HG03139 (cell line): ENCODE measurements around the gene MT1B.
"Not testable (repeated sequence)": the region's sequence is repeated elsewhere in the genome, so short reads cannot be mapped to it uniquely, and the experiment has no call there.

Experiments used
- ATAC-seq: cut with Tn5 transposase; IDR thresholded peaks from one replicate; pipeline ENCODE4 v1.9.1; 2021; ENCODE audit not compliant: unreplicated experiment

Gene MT1B

GRCh38 chr16:56665286-56666261 lies 13.9 kb downstream of the MT1B start:
- not testable (repeated sequence) for ATAC-seq

- ATAC-seq = no peak
Observed at GRCh38 chr16:56667581-56668571, 16.2 kb downstream of the MT1B start, which contains the start of gene MT1G. Gene MT1G, minus strand, starts transcription at chr16:56668065. Its CDS starts 72 bp downstream, at chr16:56667993.

- no peak for ATAC-seq
Observed at GRCh38 chr16:56669005-56669839, 17.5 kb downstream of the MT1B start, which contains the start of gene MT1H. Gene MT1H, plus strand, starts transcription at chr16:56669814. Its CDS starts 71 bp downstream, at chr16:56669885.

- ATAC-seq = no peak
Observed at GRCh38 chr16:56669840-56670619, 18.3 kb downstream of the MT1B start.

GRCh38 chr16:56670620-56670934 lies 18.9 kb downstream of the MT1B start:
- no peak for ATAC-seq

- ATAC-seq = not testable (repeated sequence)
Observed at GRCh38 chr16:56671691-56672090, 20.0 kb downstream of the MT1B start.

GRCh38 chr16:56672171-56672570 lies 20.5 kb downstream of the MT1B start:
- ATAC-seq = not testable (repeated sequence)

GRCh38 chr16:56672761-56673536 lies 21.3 kb downstream of the MT1B start:
- no peak for ATAC-seq

GRCh38 chr16:56673921-56674320 lies 22.2 kb downstream of the MT1B start:
- ATAC-seq = no peak

GRCh38 chr16:56674570-56674969 lies 22.9 kb downstream of the MT1B start:
- not testable (repeated sequence) for ATAC-seq

- ATAC-seq = no peak
Observed at GRCh38 chr16:56675685-56676210, 24.1 kb downstream of the MT1B start.

GRCh38 chr16:56677474-56677873 lies 25.8 kb downstream of the MT1B start:
- no peak for ATAC-seq

- no peak for ATAC-seq
Observed at GRCh38 chr16:56679078-56679730, 27.5 kb downstream of the MT1B start.

GRCh38 chr16:56679818-56680217 lies 28.1 kb downstream of the MT1B start:
- ATAC-seq = no peak

- peak; percentile 97 for ATAC-seq
Observed at GRCh38 chr16:56681939-56682702, 30.4 kb downstream of the MT1B start, which contains the start of gene MT1X. Gene MT1X, plus strand, starts transcription at chr16:56682470. Its CDS starts 71 bp downstream, at chr16:56682541.

- peak; percentile 5 for ATAC-seq
Observed at GRCh38 chr16:56682703-56683397, 31.2 kb downstream of the MT1B start.
